HUES48 (cell line): ENCODE results near the gene DUSP16.

ENCODE experiments used
- H3K27ac ChIP-seq: one replicate; pipeline ENCODE4 v1.7.0; 2013; ENCODE audit warnings: low read depth, low read length, inconsistent platforms
- H3K27me3 ChIP-seq: 2 replicates; pipeline ENCODE4 v1.6.1; 2013; ENCODE audit warnings: mild to moderate bottlenecking, low read length; ENCODE audit not compliant: control insufficient read depth, insufficient read depth
- H3K36me3 ChIP-seq: 2 replicates; pipeline ENCODE4 v1.6.1; 2013; ENCODE audit warnings: low read length; ENCODE audit not compliant: control insufficient read depth, insufficient read depth
- H3K4me1 ChIP-seq: 2 replicates; pipeline ENCODE4 v1.6.1; 2013; ENCODE audit warnings: mild to moderate bottlenecking, low read length; ENCODE audit not compliant: control insufficient read depth, insufficient read depth
- H3K4me3 ChIP-seq: 2 replicates; pipeline ENCODE4 v1.5.1; 2013; ENCODE audit warnings: mild to moderate bottlenecking, low read depth, low read length
- H3K9ac ChIP-seq: 2 replicates; pipeline ENCODE4 v1.6.1; 2013; ENCODE audit warnings: mild to moderate bottlenecking, low read depth, low read length, moderate library complexity
- H3K9me3 ChIP-seq: 2 replicates; pipeline ENCODE4 v1.6.1; 2013; ENCODE audit warnings: low read length; ENCODE audit not compliant: control insufficient read depth, insufficient read depth

The DUSP16 gene

GRCh38 chr12:12450043-12450471 lies 112.6 kb downstream of the DUSP16 start:
- Histone ChIP-seq H3K9me3 (no peaks in the 10 kb centered on the region), H3K36me3 (no peaks in the 10 kb centered on the region), H3K4me1 (peaks cover 13% of the 10 kb centered on the region), H3K27ac (no peak overlapping the region), H3K9ac (no peak overlapping the region), H3K27me3 (no peaks in the 10 kb centered on the region), H3K4me3 (no peak overlapping the region)

GRCh38 chr12:12449533-12450025 lies 113.1 kb downstream of the DUSP16 start:
- peaks cover 13% of the 10 kb centered on the region for H3K4me1 ChIP-seq
- no peak overlapping the region for H3K9ac ChIP-seq
- H3K36me3 ChIP-seq: no peaks in the 10 kb centered on the region
- no peaks in the 10 kb centered on the region for H3K9me3 ChIP-seq
- no peak overlapping the region for H3K27ac ChIP-seq
- no peaks in the 10 kb centered on the region for H3K27me3 ChIP-seq
- H3K4me3 ChIP-seq: no peak overlapping the region

- Histone ChIP-seq H3K36me3 (no peaks in the 10 kb centered on the region), H3K27ac (no peak overlapping the region), H3K9ac (no peak overlapping the region), H3K4me3 (no peak overlapping the region), H3K9me3 (no peaks in the 10 kb centered on the region), H3K27me3 (no peaks in the 10 kb centered on the region), H3K4me1 (peaks cover 13% of the 10 kb centered on the region)
Observed at GRCh38 chr12:12447837-12448236, 114.8 kb downstream of the DUSP16 start.

- Histone ChIP-seq H3K9ac (no peak overlapping the region), H3K9me3 (no peaks in the 10 kb centered on the region), H3K4me3 (no peak overlapping the region), H3K27ac (no peak overlapping the region), H3K27me3 (no peaks in the 10 kb centered on the region), H3K36me3 (no peaks in the 10 kb centered on the region), H3K4me1 (peaks cover 13% of the 10 kb centered on the region)
Observed at GRCh38 chr12:12447236-12447635, 115.4 kb downstream of the DUSP16 start.

GRCh38 chr12:12446786-12447185 lies 115.9 kb downstream of the DUSP16 start:
- Histone ChIP-seq H3K9ac (no peak overlapping the region), H3K27ac (no peak overlapping the region), H3K9me3 (no peaks in the 10 kb centered on the region), H3K4me3 (no peak overlapping the region), H3K36me3 (no peaks in the 10 kb centered on the region), H3K27me3 (no peaks in the 10 kb centered on the region), H3K4me1 (peaks cover 13% of the 10 kb centered on the region)

GRCh38 chr12:12445882-12446181 lies 116.8 kb downstream of the DUSP16 start:
- peaks cover 13% of the 10 kb centered on the region for H3K4me1 ChIP-seq
- H3K4me3 ChIP-seq: no peak overlapping the region
- no peaks in the 10 kb centered on the region for H3K36me3 ChIP-seq
- no peak overlapping the region for H3K9ac ChIP-seq
- no peaks in the 10 kb centered on the region for H3K27me3 ChIP-seq
- no peaks in the 10 kb centered on the region for H3K9me3 ChIP-seq
- H3K27ac ChIP-seq: no peak overlapping the region

- Histone ChIP-seq H3K36me3 (no peaks in the 10 kb centered on the region), H3K9ac (no peak overlapping the region), H3K4me1 (peaks cover 13% of the 10 kb centered on the region), H3K9me3 (no peaks in the 10 kb centered on the region), H3K27ac (no peak overlapping the region), H3K27me3 (no peaks in the 10 kb centered on the region), H3K4me3 (no peak overlapping the region)
Observed at GRCh38 chr12:12445165-12445881, 117.3 kb downstream of the DUSP16 start.

- Histone ChIP-seq H3K27me3 (no peaks in the 10 kb centered on the region), H3K4me1 (peaks cover 9% of the 10 kb centered on the region), H3K9me3 (no peaks in the 10 kb centered on the region), H3K27ac (no peak overlapping the region), H3K9ac (no peak overlapping the region), H3K4me3 (no peak overlapping the region), H3K36me3 (no peaks in the 10 kb centered on the region)
Observed at GRCh38 chr12:12443431-12443878, 119.2 kb downstream of the DUSP16 start.

GRCh38 chr12:12442548-12443071 lies 120.1 kb downstream of the DUSP16 start:
- no peak overlapping the region for H3K27ac ChIP-seq

GRCh38 chr12:12441843-12442461 lies 120.7 kb downstream of the DUSP16 start:
- H3K27ac ChIP-seq: no peak overlapping the region
- no peak overlapping the region for H3K9ac ChIP-seq

More at GRCh38 chr12:12442548-12443071, 120.1 kb downstream of the DUSP16 start:
- no peak overlapping the region for H3K4me3 ChIP-seq
- H3K27me3 ChIP-seq: no peaks in the 10 kb centered on the region
- H3K9ac ChIP-seq: no peak overlapping the region
- peaks cover 9% of the 10 kb centered on the region for H3K4me1 ChIP-seq
- H3K36me3 ChIP-seq: no peaks in the 10 kb centered on the region
- no peaks in the 10 kb centered on the region for H3K9me3 ChIP-seq

GRCh38 chr12:12441429-12441807 lies 121.2 kb downstream of the DUSP16 start:
- H3K27me3 ChIP-seq: no peaks in the 10 kb centered on the region
- peaks cover 2% of the 10 kb centered on the region for H3K4me1 ChIP-seq
- no peak overlapping the region for H3K9ac ChIP-seq
- H3K27ac ChIP-seq: no peak overlapping the region
- H3K36me3 ChIP-seq: peaks cover 1% of the 10 kb centered on the region; the same call in 1 of the 2 replicates
- no peaks in the 10 kb centered on the region for H3K9me3 ChIP-seq
- no peak overlapping the region for H3K4me3 ChIP-seq

More at GRCh38 chr12:12441843-12442461, 120.7 kb downstream of the DUSP16 start:
- no peaks in the 10 kb centered on the region for H3K27me3 ChIP-seq
- no peak overlapping the region for H3K4me3 ChIP-seq
- no peaks in the 10 kb centered on the region for H3K36me3 ChIP-seq
- no peaks in the 10 kb centered on the region for H3K9me3 ChIP-seq
- peaks cover 8% of the 10 kb centered on the region for H3K4me1 ChIP-seq
